Anterior cingulate cortex (tissue), 58 donors: ENCODE measurements around the gene FADS3.
"Not testable (repeated sequence)": the region's sequence is repeated elsewhere in the genome, so short reads cannot be mapped to it uniquely, and the experiment has no call there.

Experiments
- DNase-seq, 58 donors: peaks; one replicate each; lab custom pipeline; 2025; lab: John Stamatoyannopoulos, UW

The FADS3 gene

GRCh38 chr11:61882879-61883278, 8.5 kb downstream of the FADS3 start:
- no peak for DNase-seq

DNA sequence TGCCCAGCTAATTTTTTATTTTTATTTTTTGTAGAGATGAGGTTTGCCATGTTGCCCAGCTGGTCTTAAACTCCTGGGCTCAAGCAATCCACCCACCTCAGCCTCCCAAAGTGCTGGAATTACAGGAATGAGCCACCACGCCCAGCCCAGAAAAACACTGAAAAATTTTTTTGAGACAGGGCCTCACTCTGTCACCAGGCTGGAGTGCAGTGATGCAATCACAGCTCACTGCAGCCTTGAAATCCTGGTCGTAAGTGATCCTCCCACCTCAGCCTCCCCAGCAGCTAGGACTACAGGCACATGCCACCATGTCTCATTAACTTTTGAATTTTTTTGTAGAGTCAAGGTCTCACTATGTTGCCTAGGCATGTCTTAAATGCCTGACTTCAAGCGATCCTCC, 9.1 kb downstream of the FADS3 start:
- DNase-seq = not testable (repeated sequence)

- DNase-seq = no peak
Observed at GRCh38 chr11:61881397-61881796, 9.9 kb downstream of the FADS3 start.

DNA sequence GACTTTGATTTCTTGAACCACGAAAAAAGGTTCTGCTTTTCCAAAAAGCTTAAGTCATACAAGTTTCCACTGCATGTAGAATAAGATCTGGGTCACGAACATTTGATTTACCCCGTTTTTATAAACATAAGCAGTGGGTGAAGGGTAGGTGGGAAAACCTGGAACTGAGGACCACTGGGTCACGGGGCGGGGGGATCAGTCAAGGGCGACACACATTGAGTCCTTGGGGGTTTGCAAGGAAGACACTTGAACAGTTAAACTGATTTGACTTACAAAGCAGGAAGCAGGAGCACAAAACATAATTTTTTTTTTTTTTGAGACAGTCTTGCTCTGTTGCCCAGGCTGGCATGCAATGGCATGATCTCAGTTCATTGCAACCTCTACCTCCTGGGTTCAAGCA, 10.9 kb downstream of the FADS3 start:
- no peak for DNase-seq

- no peak for DNase-seq
Observed at GRCh38 chr11:61880031-61880430, 11.3 kb downstream of the FADS3 start.

DNA sequence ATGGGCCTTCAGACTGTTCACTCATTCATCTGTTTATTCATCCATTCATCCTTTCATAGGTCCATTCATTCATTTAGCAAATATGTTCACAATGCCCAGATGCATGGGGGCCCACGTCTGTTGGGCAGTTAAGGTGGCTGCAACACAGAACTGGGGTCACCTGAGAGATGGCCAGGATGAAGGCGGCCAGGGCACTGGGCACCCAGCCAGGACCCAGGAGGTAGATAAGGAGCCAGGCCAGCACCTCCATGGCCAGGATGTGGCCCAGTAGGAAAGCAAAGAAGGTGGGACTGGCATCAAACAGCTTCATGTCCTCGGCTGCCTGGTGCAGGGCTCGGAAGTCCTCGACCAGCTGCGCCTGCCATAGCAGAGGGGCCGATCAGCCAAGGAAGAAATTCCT, 12.2 kb downstream of the FADS3 start:
- DNase-seq = no peak

DNA sequence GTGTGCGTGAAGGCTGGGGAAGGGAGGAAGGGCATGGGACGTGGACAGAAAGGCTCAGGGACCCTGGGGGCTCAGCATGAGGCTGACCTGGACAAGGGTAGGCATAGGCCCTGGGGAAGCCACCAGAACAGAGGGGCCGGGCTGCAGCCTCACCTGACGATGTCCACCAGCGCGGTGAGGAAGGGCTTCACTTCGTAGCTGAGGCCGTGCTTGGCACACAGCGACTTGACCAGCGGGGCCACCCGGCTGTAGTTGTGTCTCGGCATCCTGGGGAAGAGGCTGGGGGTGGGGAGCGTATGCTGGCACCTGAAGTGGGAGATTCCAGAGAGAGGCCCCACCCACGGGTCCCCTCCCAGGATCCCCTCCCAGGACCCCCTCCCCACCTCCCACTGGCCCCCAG, 15.6 kb downstream of the FADS3 start:
- DNase-seq = no peak

- DNase-seq = no peak
Observed at GRCh38 chr11:61874853-61875252, 16.5 kb downstream of the FADS3 start.

- no peak for DNase-seq
Observed at GRCh38 chr11:61874377-61874809, 17.0 kb downstream of the FADS3 start.

DNA sequence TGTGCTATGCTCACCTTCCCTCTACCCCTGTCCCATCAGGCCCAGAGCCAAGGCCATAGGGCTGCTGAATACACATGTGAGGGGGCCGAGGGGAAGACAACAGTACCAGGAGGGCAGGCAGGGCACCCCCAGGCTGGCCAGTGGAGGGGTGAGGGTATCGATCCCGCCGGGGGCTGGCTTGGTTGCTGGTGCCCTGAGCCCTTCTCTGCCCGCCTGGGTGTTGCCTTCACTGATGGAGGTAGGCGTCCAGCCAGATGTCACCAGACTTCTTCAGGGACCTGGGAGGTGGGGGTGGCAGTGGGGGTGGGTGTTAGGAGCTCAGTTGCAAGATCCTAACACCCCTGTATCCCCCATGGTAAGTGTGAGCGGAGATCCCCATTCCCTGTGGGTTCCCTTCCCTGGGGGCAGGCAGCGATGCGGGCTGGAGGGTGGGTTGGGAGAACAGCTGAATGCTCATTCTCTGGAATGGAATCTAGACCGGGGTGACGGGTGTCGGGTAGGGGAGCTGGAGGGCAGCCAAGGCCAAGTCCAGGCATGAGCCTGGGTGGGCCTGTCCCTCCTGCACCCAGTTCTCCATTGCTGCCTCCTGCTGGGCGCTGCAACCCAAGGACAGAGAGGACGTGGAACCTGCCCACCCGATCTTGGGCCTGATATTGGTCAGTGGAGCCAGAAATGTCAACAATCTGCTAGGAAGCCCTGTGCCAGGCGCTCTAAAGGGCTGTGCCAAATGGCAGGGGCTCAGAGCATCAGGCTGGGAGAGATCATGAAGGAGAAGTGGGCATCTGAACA, 17.6 kb downstream of the FADS3 start:
- DNase-seq = no peak

DNA sequence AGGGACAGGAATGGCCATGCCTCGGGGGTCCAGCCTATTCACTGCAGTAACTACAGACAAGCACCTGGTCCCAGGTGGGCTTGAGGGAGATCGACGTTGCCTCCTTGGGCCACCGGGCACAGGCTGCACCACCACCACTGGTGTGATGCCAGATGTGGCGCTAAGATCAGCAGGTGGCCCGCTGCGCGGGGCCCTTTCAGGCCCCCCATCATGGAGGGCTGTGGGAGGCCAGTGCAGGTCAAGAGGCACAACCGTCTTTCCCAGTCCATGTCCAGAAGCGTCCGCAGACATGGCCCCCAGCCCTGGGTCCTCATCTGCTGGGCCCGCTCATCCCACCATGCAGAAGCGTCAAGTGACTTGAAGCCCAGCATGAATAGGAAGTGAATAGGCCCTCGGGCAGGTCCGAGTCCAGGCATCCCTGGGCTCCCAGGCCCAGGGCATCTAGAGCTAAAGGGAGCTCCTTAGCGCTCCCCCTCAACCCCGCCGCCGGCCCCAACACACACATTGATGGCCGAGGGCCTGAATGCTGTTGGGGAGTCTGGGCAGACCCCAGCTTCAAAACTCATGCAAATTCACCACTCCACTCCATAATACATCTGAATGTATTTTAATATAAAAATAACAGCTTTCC, 18.3 kb downstream of the FADS3 start:
- DNase-seq = no peak

DNA sequence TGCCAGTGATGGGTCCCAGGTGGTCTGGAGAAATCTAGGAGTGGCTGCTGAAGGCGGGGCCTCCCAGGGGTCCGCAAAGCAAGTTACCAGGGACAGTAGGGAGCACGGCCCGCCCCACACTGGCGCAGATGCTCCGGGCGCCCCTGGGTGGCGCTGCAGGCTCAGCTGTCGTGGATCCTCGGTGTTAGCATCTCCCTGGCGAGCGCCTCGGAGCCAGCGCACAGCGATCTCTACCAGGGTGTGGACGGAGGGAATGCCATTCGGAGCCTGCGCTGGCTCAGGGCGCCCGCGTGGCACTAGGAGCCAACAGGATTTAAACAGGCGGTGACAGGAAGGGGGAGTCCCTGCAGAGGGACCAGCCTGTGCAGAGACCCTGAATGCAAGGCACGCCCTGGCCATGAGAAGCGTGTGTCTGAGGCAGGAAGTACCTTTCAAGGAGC, 20.2 kb downstream of the FADS3 start:
- DNase-seq = peak in 56 of 58 donors; percentile 19 to 89 (median 68)

- DNase-seq = no peak
Observed at GRCh38 chr11:61870541-61871031, 20.8 kb downstream of the FADS3 start.

GRCh38 chr11:61869708-61870451, 21.5 kb downstream of the FADS3 start:
- no peak for DNase-seq

DNA sequence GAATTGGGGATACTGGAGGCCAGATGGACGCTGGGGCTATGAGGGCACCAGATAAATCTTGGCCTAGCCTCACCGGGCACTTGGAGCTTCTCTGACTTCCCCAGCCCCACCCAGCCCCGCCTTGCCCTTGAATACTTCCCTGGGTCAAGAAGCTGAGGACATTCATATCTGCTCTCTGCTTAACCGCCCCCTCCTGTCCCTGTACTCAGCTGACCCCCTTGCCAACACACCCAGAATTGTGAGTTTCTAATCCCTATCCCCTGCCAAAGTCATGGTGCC, 22.0 kb downstream of the FADS3 start:
- DNase-seq = no peak

DNA sequence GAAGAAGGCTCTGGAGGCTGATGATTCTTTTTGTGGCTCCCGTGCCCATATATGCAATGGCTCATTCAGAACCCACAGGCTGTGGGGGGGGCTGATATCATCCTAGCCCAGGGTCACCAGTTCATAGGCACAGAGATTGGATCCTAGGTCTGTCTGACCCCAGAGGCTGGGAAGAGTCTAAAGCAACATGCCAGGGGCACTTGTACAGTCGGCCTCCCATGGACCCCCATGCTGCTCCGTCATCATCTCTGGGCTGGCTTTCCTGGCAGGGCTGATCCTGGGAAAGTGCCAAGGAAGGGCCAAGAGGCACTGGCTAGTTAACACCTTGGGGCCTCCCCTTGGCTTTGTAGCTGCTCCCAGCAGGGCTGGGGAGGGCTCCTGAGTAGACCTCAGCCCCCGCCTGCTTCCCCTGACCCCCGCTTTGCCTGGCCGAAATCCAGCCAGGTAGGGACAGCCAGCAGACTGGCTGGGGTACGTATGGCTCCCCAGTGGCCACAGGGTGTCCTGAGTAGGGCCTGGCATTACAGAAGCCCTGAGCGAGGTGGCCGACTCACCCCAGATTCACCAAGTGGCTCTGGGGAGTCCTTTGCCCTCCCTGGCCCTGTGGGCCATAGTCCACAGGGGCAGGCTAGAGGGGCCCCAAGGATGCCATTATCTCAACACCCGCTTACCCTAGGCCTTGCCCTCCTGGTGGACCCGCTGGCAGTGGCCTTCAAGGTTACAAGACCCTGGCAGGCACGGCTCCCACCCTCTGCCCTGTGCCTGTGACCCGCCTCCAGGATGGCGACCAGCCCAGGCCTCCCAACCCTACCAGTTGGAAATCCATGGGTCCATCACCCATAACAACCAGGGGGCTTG, 22.5 kb downstream of the FADS3 start:
- DNase-seq = peak in 1 of 58 donors; percentile 22

- DNase-seq = no peak
Observed at GRCh38 chr11:61866958-61867343, 24.4 kb downstream of the FADS3 start.

GRCh38 chr11:61866231-61866957, 25.0 kb downstream of the FADS3 start:
- DNase-seq = no peak

- DNase-seq = no peak
Observed at GRCh38 chr11:61864814-61865775, 26.2 kb downstream of the FADS3 start.
